HG02885 (cell line): Measurements from ENCODE around the gene MYO1F.
A peak's percentile ranks its signal among the peaks of the same experiment; 100 is the strongest.
"Not testable (repeated sequence)": the region's sequence is repeated elsewhere in the genome, so short reads cannot be mapped to it uniquely, and the experiment has no call there.

ENCODE experiments used
- ATAC-seq: cut with Tn5 transposase; IDR thresholded peaks from one replicate; pipeline ENCODE4 v1.9.1; 2021; ENCODE audit warnings: mild to moderate bottlenecking; ENCODE audit not compliant: unreplicated experiment, poor library complexity

The MYO1F gene

DNA sequence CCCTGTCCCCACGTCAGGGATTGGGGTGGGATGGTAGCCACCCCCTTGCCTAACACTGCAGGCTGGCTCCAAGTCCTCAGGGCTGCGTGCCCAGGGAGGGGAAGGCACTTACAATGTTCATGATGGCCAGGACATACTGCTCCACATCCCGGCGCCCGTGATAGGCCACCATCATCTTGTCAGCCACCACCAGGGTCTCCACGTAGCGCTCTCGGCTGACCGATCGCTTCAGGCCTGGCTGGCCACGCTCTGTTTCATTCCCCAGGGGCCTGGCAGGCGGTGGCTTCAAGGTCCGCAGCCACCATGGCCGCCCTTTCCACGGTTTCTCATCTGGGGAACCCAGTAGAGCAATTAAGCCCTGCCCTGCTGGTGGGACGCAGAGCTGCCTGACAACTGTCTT lies 23.6 kb upstream of the MYO1F start:
- no peak for ATAC-seq

- ATAC-seq: no peak
These were observed 22.8 kb upstream of the MYO1F start for GRCh38 chr19:8600064-8600463.

DNA sequence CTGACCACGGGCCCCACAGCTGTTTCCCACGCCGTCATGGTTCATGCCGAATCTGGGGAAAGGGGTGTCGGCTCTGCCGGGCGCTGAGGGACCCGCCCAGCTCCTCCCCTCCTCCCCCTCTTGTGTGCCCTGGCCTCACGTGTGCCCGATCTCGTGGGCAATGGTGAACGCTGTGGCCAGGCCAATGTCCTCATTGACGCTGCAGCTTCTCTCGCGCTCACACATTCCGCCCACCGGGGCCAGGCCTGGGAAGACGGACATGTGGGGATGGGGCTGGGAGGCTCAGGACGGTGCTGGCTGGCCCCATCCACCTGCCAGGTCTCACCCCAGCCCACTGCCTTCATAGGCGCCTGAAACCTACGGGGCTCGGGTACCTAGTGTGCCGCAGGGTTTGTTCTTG lies 18.9 kb upstream of the MYO1F start:
- no peak for ATAC-seq

- no peak for ATAC-seq
These were observed 18.4 kb upstream of the MYO1F start for GRCh38 chr19:8595651-8596050.

- ATAC-seq: no peak
These were observed 16.7 kb upstream of the MYO1F start for GRCh38 chr19:8593931-8594330.

- ATAC-seq: no peak
These were observed 15.2 kb upstream of the MYO1F start for GRCh38 chr19:8592231-8593009.

GRCh38 chr19:8589177-8589714 lies 12.0 kb upstream of the MYO1F start:
- ATAC-seq: no peak

DNA sequence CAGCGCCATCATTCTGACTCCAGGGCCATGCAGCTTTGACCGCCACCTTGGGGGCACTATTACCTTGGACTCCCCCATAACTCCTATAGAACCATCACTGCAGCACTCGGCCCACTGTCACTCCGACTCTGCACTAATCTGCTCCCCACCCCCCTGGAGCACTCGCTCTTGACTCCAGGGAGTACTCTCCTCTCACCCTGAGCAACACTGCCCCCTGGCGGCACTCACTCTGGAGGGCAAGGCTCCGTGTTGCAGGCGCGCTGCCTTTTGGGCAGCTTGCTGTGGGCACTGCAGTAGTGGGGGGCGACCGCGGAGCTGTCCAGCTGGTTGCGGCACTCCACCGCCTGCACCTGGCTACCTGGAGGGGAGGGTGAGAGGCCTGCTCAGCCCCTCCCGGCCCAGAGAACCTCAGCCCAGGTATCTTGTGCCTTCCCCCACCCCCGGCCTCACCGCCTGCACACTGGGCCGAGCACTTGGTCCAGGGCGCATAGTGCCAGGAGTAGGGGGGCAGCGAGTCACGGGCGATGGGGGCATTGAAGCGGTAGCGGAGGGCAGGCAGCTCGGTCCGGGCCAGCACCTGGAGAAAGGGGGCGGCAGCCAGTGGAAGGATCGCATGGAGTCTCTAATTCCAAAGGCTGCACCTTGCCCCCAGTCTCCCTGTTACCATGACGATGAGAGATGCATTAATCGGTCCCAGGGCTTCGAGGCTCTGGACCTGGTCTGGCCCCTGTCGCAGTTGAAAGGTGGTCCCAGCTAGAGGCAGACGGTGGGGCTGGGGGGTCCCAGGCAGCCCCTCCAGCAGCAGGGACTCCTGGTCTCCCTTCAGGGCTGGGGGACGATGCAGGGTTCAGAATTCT lies 8.9 kb upstream of the MYO1F start:
- no peak for ATAC-seq

DNA sequence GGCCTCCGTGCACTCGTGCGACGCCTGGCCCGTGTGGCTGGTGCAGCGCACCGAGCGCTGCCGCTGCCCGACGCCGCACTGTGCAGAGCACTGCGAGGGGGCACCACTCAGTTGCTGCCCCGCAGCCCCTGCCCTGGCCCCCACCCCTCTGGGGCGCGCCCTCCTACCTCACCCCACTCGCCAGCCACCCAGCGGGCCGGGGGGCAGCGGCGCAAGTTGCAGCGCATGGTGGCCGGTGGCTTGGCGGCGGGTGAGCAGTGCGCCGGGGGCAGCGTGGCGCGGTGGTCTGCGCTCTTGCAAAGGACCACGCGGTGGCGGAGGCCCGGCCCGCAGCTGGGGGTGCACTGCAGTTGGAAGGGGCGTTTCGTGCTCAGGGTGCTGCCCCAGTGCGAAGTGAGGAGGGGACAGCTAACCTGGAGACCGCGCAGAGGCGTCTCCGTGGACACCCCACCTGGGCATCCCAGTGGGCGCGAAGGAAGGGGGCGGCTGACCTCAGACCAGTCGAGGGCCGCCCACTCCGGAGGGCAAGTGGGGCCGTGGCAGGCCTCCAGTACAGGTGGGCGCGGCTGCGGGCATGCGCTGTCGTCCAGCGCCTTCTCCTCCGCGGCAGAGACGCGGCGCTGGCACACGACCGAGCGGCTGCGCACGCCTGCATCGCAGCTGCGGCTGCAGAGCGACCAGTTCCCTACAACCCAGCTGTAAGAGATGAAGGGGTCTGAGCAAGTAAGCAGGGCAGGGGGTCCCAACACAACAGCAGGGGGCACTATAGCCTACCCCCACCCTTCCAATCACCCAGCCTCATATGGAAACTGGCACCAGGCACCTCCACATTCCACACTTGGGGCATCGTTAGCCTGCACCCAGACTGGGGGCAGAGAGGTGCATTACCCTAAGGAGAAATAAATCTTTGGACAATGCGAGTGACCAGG lies 8.0 kb upstream of the MYO1F start:
- ATAC-seq: no peak

DNA sequence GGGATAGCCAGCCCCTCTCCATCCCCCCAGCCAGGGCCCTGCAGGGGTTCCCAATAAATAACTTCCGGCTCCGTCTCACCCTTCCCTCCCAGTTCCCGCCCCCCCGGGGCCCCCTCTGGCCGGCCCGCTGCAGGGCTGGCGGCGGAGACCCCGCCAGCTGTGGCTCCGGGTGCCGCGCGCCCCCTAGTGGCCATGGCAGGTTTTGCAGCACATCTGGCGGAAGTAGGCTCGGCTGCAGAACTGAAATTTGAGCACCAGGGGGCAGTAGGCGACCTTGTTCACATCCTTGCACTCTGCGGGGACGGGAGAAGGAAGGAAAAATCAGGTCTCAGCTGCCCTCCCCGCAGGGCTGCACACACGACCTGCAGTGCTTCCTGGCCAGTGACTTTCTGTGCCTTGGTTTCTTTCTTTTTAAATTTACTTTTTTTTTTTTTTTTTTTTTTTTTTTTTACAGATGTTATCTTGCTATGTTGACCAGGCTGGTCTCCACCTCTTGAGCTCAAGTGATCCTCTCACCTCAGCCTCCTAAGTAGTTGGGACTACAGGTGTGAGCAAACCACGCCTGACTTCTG lies 3.6 kb upstream of the MYO1F start:
- no peak for ATAC-seq

- no peak for ATAC-seq
These were observed 1.5 kb upstream of the MYO1F start for GRCh38 chr19:8578642-8579265.

- no peak for ATAC-seq
These were observed 499 bp upstream of the MYO1F start for GRCh38 chr19:8577741-8578140.

GRCh38 chr19:8576273-8576993 lies 809 bp downstream of the MYO1F start:
- no peak for ATAC-seq

DNA sequence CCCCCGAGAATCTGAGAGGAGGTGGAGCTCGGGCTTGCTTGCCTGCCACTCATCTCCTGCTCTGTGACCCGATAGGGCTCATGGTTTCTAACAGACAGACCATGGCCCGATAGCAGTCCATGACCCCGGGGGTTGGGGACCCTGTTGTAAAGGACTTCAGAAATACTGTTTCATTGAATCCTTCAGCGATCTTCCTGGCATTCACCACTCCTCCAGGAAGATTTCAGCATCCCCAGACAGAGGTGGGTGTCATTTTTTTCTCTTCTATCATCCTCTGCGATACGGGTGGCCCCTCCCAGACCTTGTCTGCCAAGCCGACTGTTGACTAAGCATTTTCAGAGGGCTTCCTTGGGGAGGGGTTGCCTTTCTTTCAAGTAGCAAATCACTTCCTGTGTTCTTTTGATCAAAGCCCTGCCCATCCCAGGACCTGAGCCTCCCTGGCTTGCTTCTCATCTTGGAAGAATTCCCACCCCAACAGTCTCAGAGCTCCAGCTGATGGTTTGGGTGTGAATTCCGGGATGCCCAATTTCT lies 1.7 kb downstream of the MYO1F start:
- ATAC-seq: no peak

DNA sequence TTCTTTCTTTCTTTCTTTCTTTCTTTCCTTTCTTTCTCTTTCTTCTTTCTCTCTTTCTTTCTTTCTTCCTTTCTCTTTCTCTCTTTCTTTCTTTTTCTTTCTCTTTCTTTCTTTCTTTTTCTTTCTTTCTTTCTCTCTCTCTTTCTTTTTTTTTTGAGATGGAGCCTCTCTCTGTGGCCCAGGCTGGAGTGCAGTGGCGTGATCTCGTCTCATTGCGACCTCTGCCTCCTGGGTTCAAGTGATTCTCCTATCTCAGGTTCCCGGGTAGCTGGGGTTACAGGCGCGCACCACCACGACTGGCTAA lies 2.7 kb downstream of the MYO1F start:
- not testable (repeated sequence) for ATAC-seq

- ATAC-seq: no peak
These were observed 3.9 kb downstream of the MYO1F start for GRCh38 chr19:8573316-8573715.

DNA sequence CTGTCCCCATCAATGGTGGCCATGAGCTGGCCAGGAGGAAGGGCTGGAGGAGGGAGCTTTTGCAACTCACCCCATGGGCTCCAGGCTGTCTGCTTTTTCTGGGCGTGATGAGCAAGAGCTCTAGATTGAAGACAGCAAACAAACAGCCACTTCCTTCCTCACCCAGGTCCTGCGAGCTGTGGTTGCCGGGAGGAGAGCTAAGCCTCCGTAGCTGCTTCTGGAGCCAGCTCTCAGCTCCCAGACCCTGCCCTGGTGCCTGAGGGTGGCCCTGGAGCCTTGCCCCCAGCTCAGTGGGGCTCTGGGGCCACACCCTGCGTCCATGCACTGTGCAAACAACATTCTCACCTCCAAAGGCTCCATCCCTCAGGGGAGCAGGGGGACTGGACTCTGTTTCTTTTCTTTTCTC lies 6.2 kb downstream of the MYO1F start:
- ATAC-seq: no peak

DNA sequence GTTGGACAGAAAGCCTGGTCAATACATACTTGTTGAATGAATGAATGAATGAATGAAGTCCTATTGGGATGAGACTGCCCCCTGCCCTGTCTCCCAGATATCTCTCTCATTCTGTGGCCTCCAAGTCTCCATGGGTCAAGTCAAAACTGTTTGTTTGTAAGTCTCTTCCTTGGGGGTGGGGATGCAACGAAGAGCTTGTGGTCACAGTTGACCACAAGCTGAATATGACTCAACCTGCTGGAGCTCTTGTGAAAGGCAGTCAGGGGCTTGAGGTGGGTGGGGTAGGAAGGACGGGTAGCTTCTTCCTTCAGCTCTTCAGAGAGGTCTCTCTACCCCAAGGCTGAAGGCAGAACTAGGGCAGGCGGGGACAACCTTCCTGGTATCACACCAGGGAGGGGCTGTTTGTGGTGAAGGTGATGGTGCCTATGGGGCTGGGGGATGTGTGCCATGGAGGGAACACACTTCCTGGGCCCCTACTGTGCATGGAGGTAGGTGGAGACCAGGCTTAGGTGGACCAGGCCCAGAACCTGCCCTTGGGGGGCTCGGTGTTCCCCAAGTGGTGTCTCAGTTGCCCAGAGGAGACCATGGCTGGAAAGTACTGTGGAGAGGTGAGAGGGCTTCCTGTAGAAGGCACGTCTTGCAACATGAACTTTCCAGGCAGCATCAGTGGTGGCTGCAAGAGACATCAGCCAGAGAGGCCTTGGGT lies 8.0 kb downstream of the MYO1F start:
- ATAC-seq: peak; percentile 81
